HEK293 (cell line): ENCODE results near the gene TBX4.

ENCODE experiments used
- CTCF ChIA-PET: fragments of 350-600 bp; formaldehyde crosslinking; extraction: SDS; loops from one replicate; lab custom pipeline; 2021; ENCODE audit warnings: antibody characterized with exemption; lab: Yijun Ruan, JAX
- POLR2A ChIA-PET: fragments of 300-600 bp; formaldehyde crosslinking; extraction: SDS; loops from one replicate; lab custom pipeline; 2020; ENCODE audit warnings: antibody characterized with exemption, inconsistent platforms; lab: Yijun Ruan, JAX
- H3K27ac ChIP-seq: fragments of 200-500 bp; sonication (Bioruptor generic); 2 replicates; pipeline ENCODE4 v1.5.1; 2014; ENCODE audit warnings: low read depth, low read length, control low read depth, inconsistent platforms; ENCODE audit errors: extremely low read depth
- H3K36me3 ChIP-seq, 2 experiments: fragments of 200-500 bp in 1 of 2; sonication (Bioruptor generic) in 1 of 2; 1 replicate in 1 of 2; 2 replicates in 1 of 2; pipeline ENCODE4 v1.5.1; 2014 to 2017; ENCODE audit warnings: inconsistent platforms in 2 of 2, low read length in 2 of 2; ENCODE audit not compliant: control insufficient read depth in 2 of 2, insufficient read depth in 1 of 2
- H3K4me1 ChIP-seq: fragments of 200-500 bp; sonication (Bioruptor generic); 2 replicates; pipeline ENCODE4 v1.5.1; 2014; ENCODE audit warnings: mild to moderate bottlenecking, low read length, inconsistent platforms; ENCODE audit not compliant: control insufficient read depth, insufficient read depth
- H3K4me3 ChIP-seq: 2 replicates; pipeline ENCODE4 v1.5.1; 2011; ENCODE audit warnings: low read depth, mild to moderate bottlenecking, control low read depth, low read length, moderate library complexity
- H3K9me3 ChIP-seq: fragments of 200-500 bp; sonication (Bioruptor generic); 2 replicates; pipeline ENCODE4 v1.5.1; 2014; ENCODE audit warnings: low read depth, low read length, inconsistent platforms; ENCODE audit not compliant: control insufficient read depth, insufficient read depth
- ATF2 ChIP-seq: fragments of 450-650 bp; formaldehyde crosslinking; IDR thresholded peaks from 2 replicates; pipeline ENCODE4 v1.5.1; 2016; ENCODE audit warnings: missing biosample characterization, missing genetic modification characterization, low read depth
- BCL6B ChIP-seq: fragments of 450-650 bp; formaldehyde crosslinking; IDR thresholded peaks from 2 replicates; pipeline ENCODE4 v1.5.1; 2017; ENCODE audit warnings: missing biosample characterization, missing genetic modification characterization
- GLIS2 ChIP-seq: fragments of 450-650 bp; formaldehyde crosslinking; IDR thresholded peaks from 2 replicates; pipeline ENCODE4 v1.5.1; 2016; ENCODE audit warnings: missing biosample characterization, missing genetic modification characterization
- KLF17 ChIP-seq: fragments of 450-650 bp; formaldehyde crosslinking; IDR thresholded peaks from 2 replicates; pipeline ENCODE4 v1.5.1; 2016; ENCODE audit warnings: missing biosample characterization, missing genetic modification characterization
- KLF8 ChIP-seq: fragments of 450-650 bp; formaldehyde crosslinking; IDR thresholded peaks from 2 replicates; pipeline ENCODE4 v1.5.1; 2016; ENCODE audit warnings: missing biosample characterization, missing genetic modification characterization
- MZF1 ChIP-seq: fragments of 450-650 bp; formaldehyde crosslinking; IDR thresholded peaks from 2 replicates; pipeline ENCODE4 v1.5.1; 2017; ENCODE audit warnings: missing biosample characterization, missing genetic modification characterization, borderline replicate concordance
- OVOL3 ChIP-seq: fragments of 450-650 bp; formaldehyde crosslinking; IDR thresholded peaks from 2 replicates; pipeline ENCODE4 v1.5.1; 2016; ENCODE audit warnings: missing biosample characterization, missing genetic modification characterization
- PRDM10 ChIP-seq: fragments of 450-650 bp; formaldehyde crosslinking; IDR thresholded peaks from 2 replicates; pipeline ENCODE4 v1.5.1; 2016; ENCODE audit warnings: missing biosample characterization, missing genetic modification characterization
- ZBTB17 ChIP-seq: fragments of 450-650 bp; formaldehyde crosslinking; IDR thresholded peaks from 2 replicates; pipeline ENCODE4 v1.5.1; 2016; ENCODE audit warnings: missing biosample characterization, missing genetic modification characterization
- ZNF16 ChIP-seq: fragments of 450-650 bp; formaldehyde crosslinking; IDR thresholded peaks from 2 replicates; pipeline ENCODE4 v1.5.1; 2016; ENCODE audit warnings: low read depth, missing biosample characterization, missing genetic modification characterization
- ZNF292 ChIP-seq: fragments of 450-650 bp; formaldehyde crosslinking; IDR thresholded peaks from 2 replicates; pipeline ENCODE4 v1.5.1; 2016; ENCODE audit warnings: low read depth, missing biosample characterization, missing genetic modification characterization, borderline replicate concordance
- ZNF324 ChIP-seq: fragments of 450-650 bp; formaldehyde crosslinking; IDR thresholded peaks from 2 replicates; pipeline ENCODE4 v1.5.1; 2016; ENCODE audit warnings: missing biosample characterization, missing genetic modification characterization
- ZNF416 ChIP-seq: fragments of 450-650 bp; formaldehyde crosslinking; IDR thresholded peaks from 2 replicates; pipeline ENCODE4 v1.5.1; 2016; ENCODE audit warnings: missing biosample characterization, missing genetic modification characterization
- ZNF423 ChIP-seq: fragments of 450-650 bp; formaldehyde crosslinking; IDR thresholded peaks from 2 replicates; pipeline ENCODE4 v1.5.1; 2016; ENCODE audit warnings: missing biosample characterization, missing genetic modification characterization
- ZNF585B ChIP-seq: fragments of 450-650 bp; formaldehyde crosslinking; IDR thresholded peaks from 2 replicates; pipeline ENCODE4 v1.5.1; 2016; ENCODE audit warnings: missing biosample characterization, missing genetic modification characterization
- ZNF623 ChIP-seq: fragments of 450-650 bp; formaldehyde crosslinking; IDR thresholded peaks from 2 replicates; pipeline ENCODE4 v1.5.1; 2016; ENCODE audit warnings: missing biosample characterization, missing genetic modification characterization

TBX4 gene

GRCh38 chr17:61532826-61533225, 80.6 kb downstream of the TBX4 start:
- ChIA-PET CTCF (interaction anchor here (1.8 kb wide), 1 partner anchor 18 kb away, joined by 4 read pairs; no protein-coding TSS in a partner anchor), POLR2A (no interaction called here)
- peaks cover 6% of the 10 kb centered on the region for H3K4me1 ChIP-seq
- no peak overlapping the region for H3K27ac ChIP-seq
- TF ChIP-seq ZNF416 (tag by site-specific recombination) (no peak), ZBTB17 (no peak), MZF1 (tag by site-specific recombination) (peak; percentile 61; the same call in 1 of the 2 replicates), PRDM10 (no peak), BCL6B (tag by site-specific recombination) (peak; percentile 55; the same call in 1 of the 2 replicates), ZNF324 (tag by site-specific recombination) (no peak), ZNF423 (tag by site-specific recombination) (no peak), KLF17 (tag by site-specific recombination) (no peak), KLF8 (tag by site-specific recombination) (no peak), ZNF585B (tag by site-specific recombination) (no peak), GLIS2 (tag by site-specific recombination) (no peak)
- H3K9me3 ChIP-seq = no peaks in the 10 kb centered on the region; the same call in 1 of the 2 replicates
- no peaks in the 10 kb centered on the region for H3K36me3 ChIP-seq
- no peak overlapping the region for H3K4me3 ChIP-seq

GRCh38 chr17:61533797-61534196, 81.6 kb downstream of the TBX4 start:
- no peak overlapping the region for H3K27ac ChIP-seq
- no peaks in the 10 kb centered on the region for H3K36me3 ChIP-seq
- H3K4me3 ChIP-seq = no peak overlapping the region
- H3K4me1 ChIP-seq = peaks cover 6% of the 10 kb centered on the region
- ChIA-PET POLR2A (no interaction called here), CTCF (interaction anchor here (1.2 to 1.5 kb wide), 2 partner anchors 17 to 121 kb away, joined by 4 to 7 read pairs; no protein-coding TSS in a partner anchor)
- TF ChIP-seq ZNF16 (no peak), OVOL3 (tag by site-specific recombination) (no peak), ZNF292 (tag by site-specific recombination) (no peak), ATF2 (tag by site-specific recombination) (no peak), ZNF623 (tag by site-specific recombination) (no peak)
- no peaks in the 10 kb centered on the region; the same call in 1 of the 2 replicates for H3K9me3 ChIP-seq
